Neural cell (in vitro differentiated cells): ENCODE measurements around the gene ITPK1. TPM values are rescaled to one million over a fixed set of nuclear protein-coding genes. Genes with fewer than 3 reads are reported as not detected.

ENCODE experiments used
- H2AFZ ChIP-seq: fragments of 200-600, 300-800 bp; sonication (generic), shearing (Covaris generic); 2 replicates; pipeline ENCODE4 v1.6.0; 2014; ENCODE audit warnings: low read depth, mild to moderate bottlenecking, antibody characterized with exemption, low read length, moderate library complexity
- H3F3A ChIP-seq: fragments of 200-600 bp; shearing (Covaris generic); 2 replicates; pipeline ENCODE4 v1.6.1; 2016; ENCODE audit warnings: mild to moderate bottlenecking, moderate library complexity, mixed read lengths, antibody characterized with exemption, low read length; ENCODE audit not compliant: insufficient read depth, poor library complexity, severe bottlenecking
- H3K27ac ChIP-seq: fragments of 200-600, 300-800 bp; sonication (generic), shearing (Covaris generic); 2 replicates; pipeline ENCODE4 v1.5.1; 2014; ENCODE audit warnings: mild to moderate bottlenecking, low read length, moderate library complexity
- H3K27me3 ChIP-seq: fragments of 300-800, 200-600 bp; sonication (generic), shearing (Covaris generic); 2 replicates; pipeline ENCODE4 v1.6.0; 2014; ENCODE audit warnings: mild to moderate bottlenecking, low read depth, low read length, moderate library complexity; ENCODE audit not compliant: insufficient read depth
- H3K36me3 ChIP-seq: fragments of 300-800, 200-600 bp; sonication (generic), shearing (Covaris generic); 2 replicates; pipeline ENCODE4 v1.5.1; 2014; ENCODE audit warnings: mild to moderate bottlenecking, antibody characterized with exemption, low read length, moderate library complexity; ENCODE audit not compliant: insufficient read depth
- H3K4me2 ChIP-seq: fragments of 300-800, 200-600 bp; sonication (generic), shearing (Covaris generic); 2 replicates; pipeline ENCODE4 v1.6.0; 2014; ENCODE audit warnings: mild to moderate bottlenecking, low read length
- H3K4me3 ChIP-seq: fragments of 300-800, 200-600 bp; sonication (generic), shearing (Covaris generic); 2 replicates; pipeline ENCODE4 v1.5.1; 2014; ENCODE audit warnings: mild to moderate bottlenecking, low read length, moderate library complexity
- H3K79me2 ChIP-seq: fragments of 200-600 bp; shearing (Covaris generic); replicated peaks from 2 replicates; pipeline ENCODE4 v1.6.0; 2014; ENCODE audit warnings: mild to moderate bottlenecking, low read length, moderate library complexity; ENCODE audit not compliant: insufficient read depth
- H3K9ac ChIP-seq: fragments of 300-800, 200-600 bp; sonication (generic), shearing (Covaris generic); 2 replicates; pipeline ENCODE4 v1.6.1; 2016; ENCODE audit warnings: mild to moderate bottlenecking, low read length, mixed read lengths
- H3K9me2 ChIP-seq: fragments of 200-600 bp; shearing (Covaris generic); 2 replicates; pipeline ENCODE4 v1.6.1; 2016; ENCODE audit warnings: mild to moderate bottlenecking, low read length, mixed read lengths; ENCODE audit not compliant: insufficient read depth
- H3K9me3 ChIP-seq: fragments of 200-600, 300-800 bp; sonication (generic), shearing (Covaris generic); 2 replicates; pipeline ENCODE4 v1.6.1; 2016; ENCODE audit warnings: mild to moderate bottlenecking, mixed run types, low read length, moderate library complexity, mixed read lengths
- H4K20me1 ChIP-seq: fragments of 200-600 bp; shearing (Covaris generic); 2 replicates; pipeline ENCODE4 v1.6.1; 2016; ENCODE audit warnings: mild to moderate bottlenecking, mixed run types; ENCODE audit not compliant: insufficient read depth
- EP300 ChIP-seq: fragments of 450-650 bp; conservative IDR thresholded peaks from 2 replicates; pipeline ENCODE4 v1.6.1; 2014; ENCODE audit warnings: antibody characterized with exemption, mild to moderate bottlenecking, moderate library complexity; ENCODE audit not compliant: poor library complexity, severe bottlenecking
- EZH2 ChIP-seq: fragments of 200-600, 300-800 bp; shearing (Covaris generic), sonication (generic); IDR thresholded peaks from 2 replicates; pipeline ENCODE4 v1.6.1; 2014; ENCODE audit warnings: antibody characterized with exemption, low read length, borderline replicate concordance, mild to moderate bottlenecking; ENCODE audit not compliant: insufficient read depth, poor library complexity, severe bottlenecking
- MXI1 ChIP-seq: fragments of 450-650 bp; conservative IDR thresholded peaks from 2 replicates; pipeline ENCODE4 v1.6.1; 2014; ENCODE audit warnings: antibody characterized with exemption, mild to moderate bottlenecking; ENCODE audit not compliant: poor library complexity, severe bottlenecking
- POLR2AphosphoS5 ChIP-seq: IDR thresholded peaks from 2 replicates; pipeline ENCODE4 v1.6.1; 2012
- RAD21 ChIP-seq: fragments of 450-650 bp; conservative IDR thresholded peaks from 2 replicates; pipeline ENCODE4 v1.6.1; 2014; ENCODE audit warnings: antibody characterized with exemption, mild to moderate bottlenecking, moderate library complexity
- SMC3 ChIP-seq: fragments of 450-650 bp; conservative IDR thresholded peaks from 2 replicates; pipeline ENCODE4 v1.6.1; 2014; ENCODE audit warnings: antibody characterized with exemption, mild to moderate bottlenecking, moderate library complexity; ENCODE audit not compliant: poor library complexity
- TAF1 ChIP-seq: IDR thresholded peaks from 2 replicates; pipeline ENCODE4 v1.6.1; 2012; ENCODE audit warnings: low read depth
- polyA plus RNA-seq: library from polyadenylated mRNA; depleted of rRNA; stranded (reverse); fragments of >200 nt; gene quantifications from 2 replicates; pipeline ENCODE4 v1.2.3, GENCODE V29; 2014
- TF ChIP-seq, protein P1 (sequence below): IDR thresholded peaks from 2 replicates; pipeline ENCODE4 v1.6.1; 2012; ENCODE audit warnings: borderline replicate concordance
- TF ChIP-seq, protein P2 (sequence below): fragments of 450-650 bp; IDR thresholded peaks from 2 replicates; pipeline ENCODE4 v1.5.1; 2014; ENCODE audit warnings: antibody characterized with exemption, mild to moderate bottlenecking, moderate library complexity; ENCODE audit not compliant: poor library complexity, severe bottlenecking

The ITPK1 gene
- polyA plus RNA-seq, 1 donor from 2014 or later, result 65.0 TPM

DNA sequence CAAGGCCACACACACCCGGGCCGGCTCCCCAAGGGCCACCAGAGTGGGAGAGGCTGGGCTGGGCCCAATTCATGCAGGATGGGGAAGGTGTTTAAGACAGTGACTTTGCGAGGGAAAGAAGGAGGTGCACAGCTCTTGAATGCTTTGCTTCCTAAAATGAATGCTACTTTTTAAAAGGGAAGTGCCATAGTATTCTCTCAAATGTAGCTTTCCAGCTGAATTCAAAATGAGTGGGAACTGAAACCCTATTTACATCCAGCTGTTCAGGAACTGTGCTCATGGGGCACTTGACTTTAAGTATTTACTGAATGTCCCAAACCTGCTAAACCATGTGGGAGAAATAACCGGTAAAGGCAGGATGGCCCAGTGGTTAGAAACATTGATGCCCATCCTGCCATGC is 7.6 kb downstream of the ITPK1 start:
- H3K27ac ChIP-seq, result no peak overlapping the region
- H3K36me3 ChIP-seq, result no peaks in the 10 kb centered on the region
- no peak overlapping the region for H3K9ac ChIP-seq
- no peaks in the 10 kb centered on the region for H3K9me2 ChIP-seq
- H3K79me2 ChIP-seq, result peaks cover 25% of the 10 kb centered on the region
- no peaks in the 10 kb centered on the region for H3K9me3 ChIP-seq
- no peak overlapping the region for H2AFZ ChIP-seq
- no peak overlapping the region for H3K4me3 ChIP-seq
- H3F3A ChIP-seq, result no peaks in the 10 kb centered on the region
- H3K27me3 ChIP-seq, result no peaks in the 10 kb centered on the region
- no peak overlapping the region for H3K4me2 ChIP-seq
- TF ChIP-seq EP300, result no peak
- no peak for TF ChIP-seq RAD21
- TF ChIP-seq SMC3, result no peak
- TF ChIP-seq TAF1, result no peak
- no peaks in the 10 kb centered on the region for H4K20me1 ChIP-seq

DNA sequence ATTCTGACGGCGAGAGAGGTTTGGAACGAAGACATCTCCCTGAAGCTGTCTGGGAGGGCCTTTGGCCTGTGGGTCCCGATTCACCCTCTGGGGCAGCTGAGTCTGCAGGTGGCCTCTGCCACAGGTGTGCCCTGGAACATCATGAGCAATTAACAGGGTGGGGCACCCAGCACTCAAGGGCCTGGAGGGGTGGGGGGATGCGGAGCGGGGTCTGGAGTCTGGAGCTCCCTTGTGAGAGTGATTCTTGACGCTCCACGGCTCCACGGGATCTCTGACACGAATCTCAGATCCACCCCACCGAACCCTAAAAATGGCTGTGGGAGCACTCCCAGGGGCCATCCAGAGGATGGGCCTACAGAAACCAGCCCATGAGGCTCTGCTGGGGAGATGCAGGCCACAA is 8.3 kb downstream of the ITPK1 start:
- H3F3A ChIP-seq, result no peaks in the 10 kb centered on the region
- H3K4me3 ChIP-seq, result no peak overlapping the region
- TF ChIP-seq MXI1 (no peak), TAF1 (no peak), EP300 (no peak), SMC3 (no peak), EZH2 (no peak), POLR2AphosphoS5 (no peak), RAD21 (no peak)
- TF ChIP-seq, protein P1, sequence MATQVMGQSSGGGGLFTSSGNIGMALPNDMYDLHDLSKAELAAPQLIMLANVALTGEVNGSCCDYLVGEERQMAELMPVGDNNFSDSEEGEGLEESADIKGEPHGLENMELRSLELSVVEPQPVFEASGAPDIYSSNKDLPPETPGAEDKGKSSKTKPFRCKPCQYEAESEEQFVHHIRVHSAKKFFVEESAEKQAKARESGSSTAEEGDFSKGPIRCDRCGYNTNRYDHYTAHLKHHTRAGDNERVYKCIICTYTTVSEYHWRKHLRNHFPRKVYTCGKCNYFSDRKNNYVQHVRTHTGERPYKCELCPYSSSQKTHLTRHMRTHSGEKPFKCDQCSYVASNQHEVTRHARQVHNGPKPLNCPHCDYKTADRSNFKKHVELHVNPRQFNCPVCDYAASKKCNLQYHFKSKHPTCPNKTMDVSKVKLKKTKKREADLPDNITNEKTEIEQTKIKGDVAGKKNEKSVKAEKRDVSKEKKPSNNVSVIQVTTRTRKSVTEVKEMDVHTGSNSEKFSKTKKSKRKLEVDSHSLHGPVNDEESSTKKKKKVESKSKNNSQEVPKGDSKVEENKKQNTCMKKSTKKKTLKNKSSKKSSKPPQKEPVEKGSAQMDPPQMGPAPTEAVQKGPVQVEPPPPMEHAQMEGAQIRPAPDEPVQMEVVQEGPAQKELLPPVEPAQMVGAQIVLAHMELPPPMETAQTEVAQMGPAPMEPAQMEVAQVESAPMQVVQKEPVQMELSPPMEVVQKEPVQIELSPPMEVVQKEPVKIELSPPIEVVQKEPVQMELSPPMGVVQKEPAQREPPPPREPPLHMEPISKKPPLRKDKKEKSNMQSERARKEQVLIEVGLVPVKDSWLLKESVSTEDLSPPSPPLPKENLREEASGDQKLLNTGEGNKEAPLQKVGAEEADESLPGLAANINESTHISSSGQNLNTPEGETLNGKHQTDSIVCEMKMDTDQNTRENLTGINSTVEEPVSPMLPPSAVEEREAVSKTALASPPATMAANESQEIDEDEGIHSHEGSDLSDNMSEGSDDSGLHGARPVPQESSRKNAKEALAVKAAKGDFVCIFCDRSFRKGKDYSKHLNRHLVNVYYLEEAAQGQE, result no peak
- TF ChIP-seq, protein P2, sequence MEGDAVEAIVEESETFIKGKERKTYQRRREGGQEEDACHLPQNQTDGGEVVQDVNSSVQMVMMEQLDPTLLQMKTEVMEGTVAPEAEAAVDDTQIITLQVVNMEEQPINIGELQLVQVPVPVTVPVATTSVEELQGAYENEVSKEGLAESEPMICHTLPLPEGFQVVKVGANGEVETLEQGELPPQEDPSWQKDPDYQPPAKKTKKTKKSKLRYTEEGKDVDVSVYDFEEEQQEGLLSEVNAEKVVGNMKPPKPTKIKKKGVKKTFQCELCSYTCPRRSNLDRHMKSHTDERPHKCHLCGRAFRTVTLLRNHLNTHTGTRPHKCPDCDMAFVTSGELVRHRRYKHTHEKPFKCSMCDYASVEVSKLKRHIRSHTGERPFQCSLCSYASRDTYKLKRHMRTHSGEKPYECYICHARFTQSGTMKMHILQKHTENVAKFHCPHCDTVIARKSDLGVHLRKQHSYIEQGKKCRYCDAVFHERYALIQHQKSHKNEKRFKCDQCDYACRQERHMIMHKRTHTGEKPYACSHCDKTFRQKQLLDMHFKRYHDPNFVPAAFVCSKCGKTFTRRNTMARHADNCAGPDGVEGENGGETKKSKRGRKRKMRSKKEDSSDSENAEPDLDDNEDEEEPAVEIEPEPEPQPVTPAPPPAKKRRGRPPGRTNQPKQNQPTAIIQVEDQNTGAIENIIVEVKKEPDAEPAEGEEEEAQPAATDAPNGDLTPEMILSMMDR, result no peak
- no peaks in the 10 kb centered on the region for H3K36me3 ChIP-seq
- H2AFZ ChIP-seq, result no peak overlapping the region
- no peak overlapping the region for H3K27ac ChIP-seq
- no peaks in the 10 kb centered on the region for H3K9me2 ChIP-seq
- no peak overlapping the region for H3K9ac ChIP-seq
- H3K27me3 ChIP-seq, result no peaks in the 10 kb centered on the region
- no peak overlapping the region for H3K4me2 ChIP-seq
- no peaks in the 10 kb centered on the region for H4K20me1 ChIP-seq
- H3K9me3 ChIP-seq, result no peaks in the 10 kb centered on the region
- H3K79me2 ChIP-seq, result peaks cover 25% of the 10 kb centered on the region
